PC-3 (cell line): ENCODE measurements around the gene ROBO2.

Experiments used
- CTCF ChIP-seq: fragments of 300-600 bp; sonication (generic); conservative IDR thresholded peaks from 2 replicates; pipeline ENCODE4 v1.5.1; 2017; ENCODE audit warnings: antibody characterized with exemption, low read depth, mild to moderate bottlenecking, low read length
- EZH2 ChIP-seq: fragments of 300-600 bp; sonication (generic); IDR thresholded peaks from one replicate; pipeline ENCODE4 v1.6.1; 2017; ENCODE audit warnings: antibody characterized with exemption, mild to moderate bottlenecking, low read length; ENCODE audit not compliant: unreplicated experiment

DNA sequence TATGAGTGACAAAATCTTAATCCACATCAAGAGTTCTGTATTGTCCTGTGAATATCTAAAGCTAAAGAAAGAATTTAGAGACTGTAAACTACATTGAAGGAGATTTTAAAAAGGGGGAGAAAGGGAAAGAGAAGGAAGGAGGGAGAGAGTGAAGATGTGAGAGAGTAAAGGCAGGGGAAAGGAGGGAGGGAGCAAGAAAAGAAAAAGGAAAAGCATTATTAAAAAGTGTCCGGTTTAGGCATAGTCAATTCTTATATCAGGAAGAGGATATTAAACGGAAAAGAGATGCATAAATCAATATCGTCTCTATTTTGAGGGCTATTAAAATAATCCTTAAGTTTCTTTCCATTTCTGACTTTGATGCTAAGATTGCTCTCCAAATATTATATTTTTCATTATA, 332.1 kb downstream of the ROBO2 start:
- TF ChIP-seq CTCF, result no peak
- TF ChIP-seq EZH2, result no peak
